Spleen (tissue), 11 donors: ENCODE measurements around the gene DNMT3B. TPM values are rescaled to one million over a fixed set of nuclear protein-coding genes. Genes with fewer than 3 reads are reported as not detected.

Experiments used
- DNase-seq: peaks from one replicate; pipeline ENCODE4 v3.0.0-alpha.2; 2020
- H3K27ac ChIP-seq, 8 donors: fragments of 200-600 bp; sonication (generic) in 7 of 8; 1 replicate in 4 of 8; 2 replicates in 4 of 8; pipeline versions ENCODE4 v1.5.0 to v1.8.0; 2016 to 2021; ENCODE audit warnings: inconsistent platforms in 4 of 8, mild to moderate bottlenecking in 4 of 8, moderate library complexity in 1 of 8
- H3K27me3 ChIP-seq, 7 donors: fragments of 200-600 bp; sonication (generic) in 6 of 7; replicated peaks in 1 of 7; 1 replicate in 4 of 7; 2 replicates in 3 of 7; pipeline versions ENCODE4 v1.5.0 to v1.8.0; 2016 to 2021; ENCODE audit warnings: inconsistent platforms in 3 of 7, mild to moderate bottlenecking in 1 of 7
- H3K36me3 ChIP-seq, 6 donors: fragments of 200-600 bp; sonication (generic) in 5 of 6; 1 replicate in 4 of 6; 2 replicates in 2 of 6; pipeline versions ENCODE4 v1.5.0 to v1.8.0; 2016 to 2021; ENCODE audit warnings: inconsistent platforms in 2 of 6
- H3K4me1 ChIP-seq, 6 donors: fragments of 200-600 bp; sonication (generic) in 5 of 6; 1 replicate in 3 of 6; 2 replicates in 3 of 6; pipeline versions ENCODE4 v1.5.0 to v1.8.0; 2016 to 2021; ENCODE audit warnings: inconsistent platforms in 3 of 6
- H3K4me3 ChIP-seq, 8 donors: fragments of 200-600 bp; sonication (generic) in 7 of 8; 1 replicate in 4 of 8; 2 replicates in 4 of 8; pipeline versions ENCODE4 v1.5.0 to v1.8.0; 2016 to 2021; ENCODE audit warnings: inconsistent platforms in 4 of 8, mild to moderate bottlenecking in 4 of 8, moderate library complexity in 2 of 8
- H3K9me3 ChIP-seq, 8 donors: fragments of 200-600 bp; sonication (generic) in 7 of 8; 1 replicate in 4 of 8; 2 replicates in 4 of 8; pipeline versions ENCODE4 v1.5.0 to v1.8.0; 2016 to 2021; ENCODE audit warnings: inconsistent platforms in 4 of 8
- CTCF ChIP-seq, 11 experiments: fragments of 200-600 bp in 7 of 11; fragments of 450-650 bp in 4 of 11; sonication (generic) in 4 of 11; IDR thresholded peaks in 8 of 11; conservative IDR thresholded peaks in 3 of 11; 1 replicate in 7 of 11; 2 replicates in 4 of 11; pipeline versions ENCODE4 v1.4.0 to v1.8.0; 2016 to 2021; ENCODE audit warnings: antibody characterized with exemption in 11 of 11, inconsistent platforms in 4 of 11, mild to moderate bottlenecking in 1 of 11
- POLR2A ChIP-seq, 3 donors: fragments of 450-650 bp; IDR thresholded peaks; one replicate each; pipeline ENCODE4 v1.5.1; 2017; ENCODE audit warnings: antibody characterized with exemption in 3 of 3, mild to moderate bottlenecking in 1 of 3
- POLR2AphosphoS5 ChIP-seq, 3 donors: sonication (generic); formaldehyde crosslinking; IDR thresholded peaks; one replicate each; pipeline ENCODE4 v1.5.1; 2017; ENCODE audit warnings: antibody characterized with exemption in 3 of 3
- WGBS, 5 donors: extraction: QIAGEN DNeasy Blood & Tissue Kit in 3 of 5; methylation state at CpG; one replicate each; pipeline versions ENCODE4 v1.1.5 to v1.1.7; 2013 to 2018; 5-methylcytosine and 5-hydroxymethylcytosine counted together
- intact Hi-C: fragments of 100-400 bp; cut with DNase I; formaldehyde crosslinking; loops from one replicate; pipeline ENCODE4 v1.15.0; 2023; ENCODE audit warnings: low total_unique reads
- polyA plus RNA-seq, 3 donors: library from polyadenylated mRNA; stranded (reverse); fragments of 200-250 nt; gene quantifications; one replicate each; pipeline ENCODE4 v1.2.1, GENCODE V29; 2013
- total RNA-seq, 7 donors: library from RNA; depleted of rRNA in 3 of 7; stranded (reverse); fragments of >200 nt in 3 of 7; fragmentation: NEBNext Ultra II Directional in 4 of 7; extraction: Animal tissue kit (Norgen Biotek cat#: 25700) in 4 of 7; gene quantifications; one replicate each; pipeline versions ENCODE4 v1.1.0 to v1.2.1, GENCODE V29; 2016 to 2021
- donor health status: healthy with polysubstance abuse.
- donor health status: DM: no; HTN: no; CAD: no; lungs with moderate emphysema.
- donor health status: DM: no; HTN: no; CAD: no.
- donor health status: Bipolar disorder and iron deficiency.
- donor health status: healthy.
- donor health status: DM: no; HTN: no; CAD: no.
- donor health status: DM: yes; HTN: yes; CAD: no.

DNMT3B gene
- total and polyA plus RNA-seq, 10 donors: 0.20 to 1.6 (median 0.99) TPM

- H3K36me3 ChIP-seq: peaks cover 0 to 4% (median 0%) of the 10 kb centered on the region in 6 donors
- H3K9me3 ChIP-seq: no peaks in the 10 kb centered on the region
- DNase-seq: peak; percentile 76
- 5 to 8% (median 6%) methylated on average over 24 to 25 of the region's 25 CpGs for WGBS, 5 donors
- no peak for TF ChIP-seq CTCF (IDR thresholded peaks at IDR 0.05 in 8 of 11, conservative IDR thresholded peaks at IDR 0.05 in 3 of 11)
- TF ChIP-seq POLR2A (IDR thresholded peaks at IDR 0.05): no peak
- TF ChIP-seq POLR2AphosphoS5 (IDR thresholded peaks at IDR 0.05): no peak
- H3K27me3 ChIP-seq: no peaks in the 10 kb centered on the region
- H3K27ac ChIP-seq: peak overlapping the region; percentile 58 to 91 (median 84)
- H3K4me3 ChIP-seq: peak overlapping the region; percentile 61 to 87 (median 70)
- H3K4me1 ChIP-seq: peaks cover 11 to 59% (median 29%) of the 10 kb centered on the region in 6 donors
- intact Hi-C loops: no loop called here
These were observed 19.6 kb upstream of the DNMT3B start for GRCh38 chr20:32742322-32743236.

- DNase-seq: peak; percentile 95
- WGBS, 5 donors: 1 to 3% (median 2%) methylated on average over 36 to 64 of the region's 64 CpGs
- Histone ChIP-seq H3K36me3 (peaks cover 0 to 3% (median 0%) of the 10 kb centered on the region in 6 donors), H3K4me3 (peak within 1 kb of the TSS; percentile 61 to 87 (median 70)), H3K9me3 (no peaks in the 10 kb centered on the region), H3K4me1 (peaks cover 11 to 50% (median 22%) of the 10 kb centered on the region in 6 donors), H3K27ac (peak within 1 kb of the TSS; percentile 58 to 91 (median 84)), H3K27me3 (no peaks in the 10 kb centered on the region)
- TF ChIP-seq CTCF (IDR thresholded peaks at IDR 0.05 in 8 of 11, conservative IDR thresholded peaks at IDR 0.05 in 3 of 11) (no peak), POLR2AphosphoS5 (IDR thresholded peaks at IDR 0.05) (peak; percentile 57 to 79 (median 73)), POLR2A (IDR thresholded peaks at IDR 0.05) (no peak)
- intact Hi-C loops: no loop called here
These were observed 18.7 kb upstream of the DNMT3B start, which contains the start of gene COMMD7 for GRCh38 chr20:32743237-32744112. Gene COMMD7, minus strand, starts transcription at chr20:32743467. Its CDS starts 76 bp downstream, at chr20:32743391.

GRCh38 chr20:32749914-32750637, 12.1 kb upstream of the DNMT3B start:
- no peaks in the 10 kb centered on the region for H3K36me3 ChIP-seq
- no peak overlapping the region for H3K4me3 ChIP-seq
- H3K27ac ChIP-seq: peak overlapping the region in 1 of 8 donors; percentile 14
- TF ChIP-seq CTCF (IDR thresholded peaks at IDR 0.05 in 8 of 11, conservative IDR thresholded peaks at IDR 0.05 in 3 of 11) (no peak), POLR2AphosphoS5 (IDR thresholded peaks at IDR 0.05) (no peak), POLR2A (IDR thresholded peaks at IDR 0.05) (no peak)
- WGBS, 5 donors: 69 to 74% (median 71%) methylated on average over 11 of the region's 11 CpGs
- H3K9me3 ChIP-seq: no peaks in the 10 kb centered on the region
- H3K27me3 ChIP-seq: no peaks in the 10 kb centered on the region
- no peak for DNase-seq
- intact Hi-C loops: no loop called here
- H3K4me1 ChIP-seq: peaks cover 0 to 17% (median 9%) of the 10 kb centered on the region in 6 donors
